Activated gamma-delta T cell (primary cell): ENCODE data around the gene CCDC146.
"Not testable (repeated sequence)": the region's sequence is repeated elsewhere in the genome, so short reads cannot be mapped to it uniquely, and the experiment has no call there.

Experiments used
- DNase-seq: peaks from one replicate; lab custom pipeline; 2025; lab: John Stamatoyannopoulos, UW

Gene CCDC146

DNA sequence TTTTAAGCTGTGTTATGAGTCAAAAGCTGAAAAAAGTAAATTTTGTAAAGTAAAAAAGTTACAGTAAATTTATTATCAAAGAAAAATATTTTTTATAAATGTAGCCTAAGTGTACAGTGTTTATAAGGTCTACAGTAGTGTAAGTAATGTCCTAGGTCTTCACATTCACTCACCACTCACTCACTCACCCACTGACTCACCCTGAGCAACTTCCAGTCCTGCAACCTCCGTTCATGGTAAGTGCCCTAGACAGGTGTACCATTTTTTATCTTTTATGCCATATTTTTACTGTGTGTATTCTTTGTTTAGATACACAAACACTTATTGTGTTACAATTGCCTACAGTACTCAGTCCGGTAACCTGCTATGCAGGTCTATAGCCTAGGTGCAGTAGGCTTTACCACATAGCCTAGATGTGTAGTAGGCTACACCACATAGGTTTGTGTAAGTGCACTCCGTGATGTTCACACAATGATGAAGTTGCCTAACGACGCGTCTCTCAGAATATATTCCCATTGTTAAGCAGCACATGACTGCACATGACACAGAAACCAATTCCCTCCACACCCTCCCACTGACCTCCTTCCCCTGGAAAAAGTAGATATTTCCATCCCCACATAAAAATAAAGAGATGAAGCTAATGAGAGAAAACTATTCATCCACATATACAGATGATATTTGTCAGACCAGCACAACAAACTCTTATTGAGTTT lies 122.0 kb downstream of the CCDC146 start:
- DNase-seq = no peak

DNA sequence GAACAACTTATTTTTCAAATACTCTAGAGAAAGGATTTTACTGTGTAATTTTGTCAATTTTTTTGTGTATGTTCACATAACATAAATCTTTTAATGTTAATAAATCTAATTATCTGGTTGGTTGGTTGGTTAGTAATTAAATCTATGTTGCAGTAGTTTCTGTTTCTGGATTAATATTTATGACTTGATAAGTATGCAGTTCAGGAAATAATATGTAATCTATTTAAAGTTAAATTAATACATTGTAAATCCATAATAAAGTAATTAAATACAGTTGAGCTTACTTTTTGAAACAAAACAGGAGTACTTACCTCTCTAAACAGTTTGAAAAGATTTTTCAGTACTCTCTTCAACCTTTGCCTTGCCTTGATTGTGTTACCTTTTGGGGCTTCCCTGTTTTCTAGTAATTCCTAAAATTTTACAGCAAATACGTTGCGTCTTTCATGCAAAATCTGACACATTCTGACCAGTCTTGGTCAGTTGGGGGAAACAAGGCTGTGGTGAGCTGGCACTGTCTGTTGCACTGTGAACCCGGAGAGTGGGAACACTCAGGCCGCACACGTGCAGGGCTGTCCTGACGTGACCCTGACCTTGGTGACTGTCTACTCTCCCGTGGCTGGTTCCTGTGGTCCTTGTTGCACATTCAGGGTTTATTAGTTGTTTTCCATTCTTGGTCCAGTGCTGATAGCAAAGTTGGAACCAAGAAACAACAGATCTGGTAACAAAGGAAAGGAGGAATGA lies 122.8 kb downstream of the CCDC146 start:
- no peak for DNase-seq

DNA sequence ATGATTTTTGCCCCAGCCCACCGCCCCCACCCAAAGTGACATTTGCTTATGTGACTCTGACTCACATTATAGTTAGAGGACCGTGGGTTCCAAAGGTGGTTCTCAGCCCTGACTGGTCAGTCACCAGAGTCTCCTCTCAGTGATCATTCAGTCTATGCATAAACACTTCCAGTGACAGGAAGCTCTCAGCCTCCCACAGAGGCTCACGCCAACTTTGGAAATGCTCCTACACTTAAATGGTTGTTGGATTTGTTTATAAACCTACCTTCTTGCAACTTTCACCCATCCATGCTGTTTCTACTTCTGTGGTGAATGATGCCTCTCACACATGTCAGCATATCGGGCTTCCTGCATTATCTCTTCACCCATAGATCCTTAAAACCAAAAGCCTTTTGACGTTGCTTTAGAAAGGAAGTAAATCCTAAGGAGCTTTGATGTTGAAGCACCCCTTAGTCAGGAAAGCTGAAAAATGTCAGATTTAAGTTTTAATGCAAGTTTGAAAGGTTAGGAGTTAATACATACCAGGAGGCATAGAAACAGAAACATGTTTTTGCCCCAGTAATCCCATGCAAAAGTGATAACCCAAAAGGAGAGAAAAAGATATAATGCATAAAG lies 123.7 kb downstream of the CCDC146 start:
- DNase-seq = no peak

DNA sequence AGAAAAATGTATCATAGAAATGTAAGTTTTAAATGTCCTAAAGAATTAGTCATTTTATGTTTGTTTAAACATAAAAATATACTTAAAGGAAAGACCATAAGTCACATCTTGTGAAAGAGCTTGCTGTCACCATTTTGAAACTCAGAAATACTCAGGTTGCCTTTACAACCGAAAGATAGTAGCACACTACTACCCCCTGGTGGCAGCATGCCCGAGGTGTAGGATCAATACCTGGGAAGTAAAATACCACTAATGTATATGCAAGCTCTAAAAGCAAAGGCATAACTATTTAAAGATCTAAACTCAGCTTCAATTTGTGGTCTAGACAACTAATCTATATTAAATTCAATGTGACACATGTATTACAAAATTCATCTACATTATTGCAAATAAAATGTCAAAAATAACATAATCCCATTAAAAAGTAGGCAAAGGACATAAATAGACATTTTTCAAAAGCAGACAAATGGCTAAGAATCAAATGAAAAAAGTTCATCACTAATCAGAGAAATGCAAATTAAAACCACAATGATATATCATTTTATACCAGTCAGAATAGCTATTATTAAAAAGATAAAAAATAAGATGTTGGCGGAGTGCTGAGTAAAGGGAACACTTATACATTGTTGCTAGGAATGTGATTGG lies 124.9 kb downstream of the CCDC146 start:
- no peak for DNase-seq

DNA sequence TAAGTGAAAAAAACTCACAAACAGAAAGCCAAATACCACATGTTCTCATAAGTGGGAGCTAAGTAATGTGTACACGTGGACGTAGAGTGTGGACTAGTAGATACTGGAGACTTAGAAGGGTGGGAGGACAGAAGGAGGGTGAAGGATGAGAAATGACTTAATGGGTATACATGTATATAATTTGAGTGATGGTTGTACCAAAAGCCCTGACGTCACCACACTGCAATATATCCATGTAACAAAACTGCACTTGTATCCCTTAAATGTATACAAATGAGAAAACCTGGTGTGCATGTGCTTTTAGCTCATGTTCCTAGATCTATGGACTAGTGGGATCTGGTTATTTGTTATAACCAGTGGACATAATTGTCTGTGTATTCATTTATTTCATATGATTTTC lies 125.7 kb downstream of the CCDC146 start:
- no peak for DNase-seq

DNA sequence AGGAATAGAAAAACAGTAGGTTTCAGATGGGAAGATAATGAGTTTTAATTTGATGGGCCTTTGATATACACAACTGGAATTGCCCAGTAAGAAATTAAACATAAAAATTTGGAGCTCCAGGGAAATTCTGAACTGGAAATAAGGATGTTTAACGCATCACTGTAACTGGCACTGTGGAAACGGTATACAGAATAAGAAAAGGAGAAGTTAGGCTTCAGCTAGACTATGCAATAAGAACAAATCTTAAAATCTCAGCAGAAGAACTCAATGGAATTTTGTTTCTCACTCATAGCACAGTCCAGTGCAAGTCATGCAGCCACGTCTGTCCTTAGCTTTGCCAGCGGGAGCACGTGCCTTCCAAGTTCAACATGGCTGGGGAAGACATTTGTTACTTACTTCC lies 130.1 kb downstream of the CCDC146 start:
- DNase-seq = no peak

DNA sequence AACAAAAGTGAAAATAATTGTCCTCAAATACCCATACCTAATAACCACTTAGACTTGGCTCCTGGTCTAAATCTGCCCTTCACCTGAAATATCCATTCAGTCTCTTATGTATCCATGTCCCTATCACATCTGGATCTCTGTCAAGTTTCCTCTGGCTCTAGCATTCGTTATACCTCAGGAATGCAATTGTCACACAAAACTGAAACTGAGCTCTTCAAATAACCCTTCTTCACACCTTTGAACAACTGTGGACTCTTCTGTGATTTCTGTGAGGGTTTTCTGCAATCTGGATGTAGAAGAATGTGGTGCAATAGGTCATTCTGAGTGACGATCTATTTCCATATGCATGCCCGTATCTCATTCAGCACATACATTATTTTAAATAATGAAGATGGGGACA lies 130.7 kb downstream of the CCDC146 start:
- no peak for DNase-seq

DNA sequence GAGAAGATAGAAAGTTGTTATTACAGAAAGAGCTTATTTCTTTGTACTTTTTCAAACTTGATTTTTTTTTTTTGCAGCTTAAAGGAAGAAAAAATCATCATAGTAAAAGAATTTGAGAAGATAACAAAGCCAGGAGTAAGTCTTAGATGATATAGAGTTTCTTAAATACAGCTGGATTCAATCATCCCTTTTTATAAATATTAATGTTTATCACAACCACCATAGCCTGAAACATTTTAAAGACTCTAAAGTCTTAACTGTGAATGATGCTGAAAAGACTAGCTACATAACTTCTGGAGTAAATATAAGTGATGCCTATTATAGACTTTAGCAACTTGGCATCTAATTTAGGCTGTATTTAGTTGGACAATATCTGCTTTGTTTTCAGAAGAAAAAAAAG lies 132.0 kb downstream of the CCDC146 start:
- DNase-seq = no peak

DNA sequence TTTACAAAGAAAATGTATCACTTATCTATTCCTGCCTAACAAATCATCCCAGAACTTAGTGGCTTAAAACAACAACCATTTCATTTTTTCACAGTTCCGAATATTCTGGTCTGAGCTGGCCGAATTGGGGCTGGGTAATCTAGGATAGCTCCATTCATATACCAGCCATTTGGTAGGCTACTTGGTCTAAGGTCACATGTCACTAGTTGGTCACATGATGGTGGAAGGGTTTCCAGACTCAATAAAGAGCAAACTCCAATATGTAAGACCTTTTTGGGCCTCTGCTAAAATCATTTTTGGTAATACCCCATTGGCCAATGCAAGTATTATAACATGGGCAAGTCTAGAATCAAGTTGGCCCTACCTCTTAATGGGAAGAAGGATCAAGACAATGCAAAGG lies 132.5 kb downstream of the CCDC146 start:
- no peak for DNase-seq

DNA sequence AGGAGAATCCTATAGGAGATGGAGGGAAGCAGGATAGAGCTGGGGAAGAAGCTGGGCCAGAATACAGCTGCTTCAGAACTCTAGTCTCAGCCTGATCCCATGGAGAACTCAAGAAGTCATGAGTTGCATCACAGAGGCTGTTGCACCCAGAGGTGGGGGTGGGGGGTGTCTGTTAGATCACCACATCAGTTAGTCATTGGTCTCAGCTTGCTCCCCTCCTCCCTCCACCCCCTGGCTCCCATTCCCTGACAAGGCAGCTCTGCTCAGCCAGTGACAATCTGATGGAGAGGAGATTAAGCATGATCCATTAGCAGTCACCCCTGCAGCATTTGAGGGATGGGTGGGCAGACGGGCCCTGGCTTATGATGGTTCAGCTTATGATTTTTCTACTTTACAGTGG lies 135.6 kb downstream of the CCDC146 start:
- no peak for DNase-seq

DNA sequence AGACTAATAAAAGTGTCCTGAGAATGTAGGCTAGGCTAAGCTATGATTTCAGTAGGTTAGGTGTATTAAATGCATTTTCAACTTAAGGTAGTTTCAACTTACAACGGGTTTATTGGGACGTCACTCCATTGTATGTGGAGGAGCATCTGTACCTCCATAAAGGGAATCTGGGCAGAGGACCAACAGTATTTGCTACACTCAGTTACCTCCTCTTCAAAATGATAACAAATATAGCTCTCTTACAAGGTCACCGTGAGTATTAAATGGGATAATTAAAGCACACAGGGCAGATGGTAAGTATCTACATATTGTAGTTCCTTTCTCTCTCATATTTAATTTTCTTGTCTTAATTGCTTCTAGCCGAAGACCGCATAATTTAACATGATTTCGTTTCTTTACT lies 136.2 kb downstream of the CCDC146 start:
- DNase-seq = no peak

DNA sequence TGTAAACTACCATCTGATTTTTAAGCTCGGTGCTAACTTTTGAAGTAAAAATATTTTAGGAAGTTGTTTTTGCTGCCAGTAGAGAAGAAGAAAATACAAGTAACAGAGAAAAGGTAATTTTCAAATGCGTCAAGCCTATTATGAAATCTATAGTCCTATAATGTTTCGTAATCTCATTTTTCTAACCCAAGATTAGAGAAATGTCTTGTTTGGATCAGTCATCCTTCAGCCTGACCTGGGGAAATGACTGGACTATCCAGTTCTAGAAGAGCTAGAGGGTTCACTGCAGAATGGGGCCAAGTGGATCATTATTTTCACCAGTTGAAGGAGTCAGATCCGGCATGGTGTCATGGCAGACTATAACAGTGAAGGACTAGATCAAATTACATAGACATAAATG lies 139.9 kb downstream of the CCDC146 start:
- DNase-seq = no peak

DNA sequence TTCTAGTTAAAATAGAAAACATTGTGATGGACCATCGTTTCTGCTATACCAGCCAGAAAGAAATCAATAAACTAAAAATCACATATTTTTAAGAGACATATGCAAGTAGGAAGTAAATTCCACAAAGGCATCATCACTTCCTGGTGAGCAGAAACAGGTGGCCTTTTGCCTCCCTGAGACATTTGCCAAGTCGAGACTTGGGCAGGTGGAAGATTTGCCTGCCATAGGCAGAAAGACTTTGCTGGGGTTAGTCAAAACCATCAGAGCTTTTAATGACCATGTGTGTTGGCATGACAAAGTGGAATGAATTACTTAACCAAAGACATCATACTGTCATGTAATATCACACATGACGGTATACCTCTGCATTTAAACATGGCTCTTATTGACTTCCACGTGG lies 143.3 kb downstream of the CCDC146 start:
- no peak for DNase-seq

DNA sequence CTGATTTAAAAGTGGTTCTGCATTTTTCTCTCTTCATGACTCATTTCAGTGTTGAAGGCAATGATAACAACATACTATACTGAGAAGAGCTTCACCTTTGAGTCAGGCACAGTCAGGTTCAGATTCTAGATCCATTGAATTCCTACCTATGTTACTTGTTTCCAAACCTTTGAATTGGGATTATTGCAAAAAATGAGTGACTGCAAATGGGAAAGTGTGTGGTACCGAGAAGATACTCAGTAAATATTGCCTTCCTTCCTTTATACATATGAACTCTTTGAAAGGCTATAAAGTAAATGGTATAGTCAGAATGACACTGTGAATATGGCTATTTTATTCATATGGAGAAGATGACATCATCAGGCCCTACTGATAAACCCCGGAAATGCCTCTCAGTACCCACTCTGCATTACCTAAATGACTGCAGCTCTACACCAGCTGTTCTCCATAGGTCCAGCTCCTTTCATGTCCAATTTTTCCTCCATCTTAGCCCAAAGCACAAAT lies 143.9 kb downstream of the CCDC146 start:
- no peak for DNase-seq

DNA sequence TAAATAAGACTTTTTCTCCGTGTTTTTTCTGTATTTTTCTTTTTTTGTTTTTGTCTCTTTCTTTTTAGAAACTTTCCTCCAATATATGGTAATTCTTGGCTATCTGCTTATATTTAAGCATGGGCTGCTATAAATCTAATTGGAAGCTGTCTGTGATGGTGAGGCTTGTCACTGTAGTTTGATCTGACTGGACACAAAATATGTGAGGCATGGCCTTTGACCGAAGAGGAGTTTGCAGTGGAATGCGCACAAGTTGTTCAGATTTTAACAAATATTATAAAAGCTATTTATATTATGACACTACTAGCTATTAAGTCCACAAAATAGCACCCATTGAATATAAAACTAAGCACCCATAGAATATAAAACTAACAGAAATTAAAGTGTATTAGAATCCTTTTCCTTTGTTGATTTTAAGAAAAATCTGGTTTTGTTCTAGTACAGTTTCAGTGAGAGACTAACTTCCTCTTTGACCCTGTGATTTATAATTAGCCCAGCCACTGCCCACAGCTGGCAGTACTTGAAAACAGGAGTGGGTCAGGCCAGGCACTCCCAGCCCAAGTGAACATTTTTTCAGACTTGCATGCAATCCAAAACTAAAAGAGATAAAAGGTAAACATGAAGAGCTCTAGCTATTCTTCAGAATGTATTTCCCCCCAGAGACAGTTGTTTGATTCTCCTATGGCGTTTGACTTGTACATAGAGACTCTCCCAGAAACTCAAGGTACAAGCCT lies 147.1 kb downstream of the CCDC146 start:
- no peak for DNase-seq

DNA sequence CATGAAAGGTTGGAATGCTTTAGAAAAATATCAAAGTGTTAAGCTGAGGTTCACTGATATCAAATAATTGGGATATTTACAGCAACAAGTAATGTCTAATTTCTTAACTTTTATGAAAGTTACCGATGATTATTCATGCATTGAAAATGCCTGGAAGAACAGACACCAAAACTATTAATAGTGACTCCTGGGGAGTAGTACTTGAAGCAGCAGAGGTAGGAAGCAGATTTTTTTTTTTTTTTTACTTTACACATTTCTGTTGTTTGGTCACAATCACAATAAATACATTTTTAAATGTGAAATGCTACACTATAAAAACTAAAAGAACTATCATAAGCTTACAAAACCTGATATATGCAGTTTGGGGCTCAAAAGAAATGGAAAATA lies 147.7 kb downstream of the CCDC146 start:
- no peak for DNase-seq

DNA sequence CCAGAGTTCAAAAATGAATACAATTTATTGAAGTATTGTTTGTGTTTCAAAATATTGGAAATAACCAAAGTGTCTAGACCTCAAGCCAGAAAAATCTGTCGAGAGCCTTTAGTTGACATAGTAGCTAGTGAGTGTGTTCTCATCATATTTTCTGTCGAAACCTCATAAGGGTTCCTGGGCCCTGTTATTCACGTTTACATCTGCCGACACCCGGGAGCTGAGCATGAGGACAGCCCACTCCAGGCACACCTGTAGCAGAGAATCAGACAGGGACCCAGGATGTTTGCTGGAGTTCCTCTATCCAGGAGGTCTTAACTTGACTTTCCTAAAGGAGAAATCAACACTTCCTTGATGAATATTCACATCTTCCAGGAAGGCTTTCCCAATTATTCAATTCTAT lies 149.4 kb downstream of the CCDC146 start:
- no peak for DNase-seq

DNA sequence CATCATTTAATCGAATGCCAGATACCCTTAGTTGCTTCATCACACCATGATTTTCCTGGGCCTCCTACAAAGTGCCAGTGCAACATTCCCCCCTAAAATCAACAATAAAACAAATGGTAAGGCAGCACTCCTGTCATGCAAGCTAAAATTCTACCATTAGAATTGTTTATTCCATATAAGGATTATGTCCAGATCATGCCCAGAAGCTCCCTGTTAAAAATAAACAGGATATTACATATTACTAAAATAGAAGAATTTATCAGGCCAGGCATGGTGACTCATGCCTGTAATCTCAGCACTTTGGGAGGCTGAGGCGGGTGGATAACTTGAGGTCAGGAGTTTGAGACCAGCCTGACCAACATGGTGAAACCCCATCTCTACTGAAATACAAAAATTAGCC lies 153.2 kb downstream of the CCDC146 start:
- DNase-seq = not testable (repeated sequence)

DNA sequence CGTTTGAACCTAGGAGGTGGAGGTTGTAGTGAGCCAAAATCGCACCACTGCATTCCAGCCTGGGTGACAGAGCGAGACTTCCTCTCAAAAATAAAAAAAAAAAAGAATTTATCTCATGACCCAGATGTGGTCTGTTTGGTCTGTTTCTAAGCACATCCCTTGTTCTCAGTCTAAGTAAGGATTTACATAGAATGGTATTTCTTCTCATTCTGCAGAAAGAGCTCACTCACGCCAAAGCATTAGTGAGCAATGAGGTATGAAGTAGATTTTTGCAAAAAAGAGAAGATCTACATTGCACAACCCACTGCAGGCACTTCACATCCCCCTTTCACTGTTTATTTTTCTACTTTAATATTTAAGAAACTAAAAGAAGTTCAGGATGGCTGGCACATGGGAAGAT lies 153.7 kb downstream of the CCDC146 start:
- DNase-seq = no peak

DNA sequence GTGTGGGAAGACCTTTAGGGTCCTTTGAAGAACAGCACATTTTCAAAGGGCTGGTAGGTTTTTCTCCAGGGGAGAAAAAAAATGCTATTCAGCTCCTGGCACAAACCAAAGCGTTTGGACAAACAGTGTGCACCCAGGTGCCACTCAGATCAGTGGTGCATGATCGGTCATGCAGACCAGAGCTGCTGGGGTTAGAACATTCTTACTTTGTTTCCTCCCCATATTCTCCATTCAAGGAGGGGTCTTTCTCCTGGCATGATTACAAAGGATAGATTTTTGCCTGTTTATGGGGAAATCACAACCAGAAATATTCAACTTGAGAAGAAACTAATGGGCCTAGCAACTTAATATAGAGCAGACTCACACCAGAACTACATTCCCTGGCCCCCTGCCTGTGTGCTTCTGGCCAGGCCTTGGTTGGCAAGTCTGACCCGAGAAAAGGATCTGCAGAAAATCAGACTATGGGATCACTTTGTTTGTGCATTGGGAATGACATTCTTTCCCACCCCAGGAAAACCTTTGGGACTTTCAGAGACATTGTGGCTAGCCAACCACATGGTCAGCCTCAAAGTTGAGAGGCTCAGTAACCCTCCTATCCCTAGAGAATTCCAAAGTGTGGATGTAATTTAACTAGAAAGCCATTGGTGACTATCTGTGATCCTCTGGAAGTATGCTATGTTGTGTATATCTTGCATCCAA lies 159.5 kb downstream of the CCDC146 start:
- DNase-seq = no peak

DNA sequence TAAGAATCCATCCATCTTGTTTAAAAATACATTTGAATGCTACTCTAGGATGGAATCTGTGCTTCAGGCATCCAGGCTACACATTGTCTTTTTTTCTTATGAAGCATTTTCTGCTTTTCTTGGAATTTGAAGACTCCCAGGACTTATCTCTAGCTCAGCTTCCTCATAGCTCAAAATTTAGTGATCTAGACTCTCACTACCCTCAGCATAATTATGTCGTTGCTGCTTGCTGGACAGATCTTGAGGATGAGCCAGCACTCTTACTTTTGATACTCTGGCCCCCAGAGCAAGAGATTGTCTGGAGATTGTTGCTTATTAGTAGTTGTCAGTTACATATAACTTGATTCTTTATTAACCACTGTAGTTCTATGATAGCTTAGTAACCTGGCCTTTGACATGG lies 160.5 kb downstream of the CCDC146 start:
- DNase-seq = no peak
